OCI-LY3 (cell line): ENCODE results near the gene STK33.

Source experiments
- EZH2phosphoT487 ChIP-seq: fragments of 200-600 bp; shearing (Covaris generic); IDR thresholded peaks from 2 replicates; pipeline ENCODE4 v1.6.1; 2018; ENCODE audit warnings: antibody characterized with exemption, mixed run types, low read depth
- TF ChIP-seq, protein P1 (sequence below): fragments of 200-600, 300-600 bp; sonication (generic); IDR thresholded peaks from 2 replicates; pipeline ENCODE4 v1.5.1; 2014; ENCODE audit warnings: antibody characterized with exemption, low read length, low read depth

- TF ChIP-seq, protein P1, sequence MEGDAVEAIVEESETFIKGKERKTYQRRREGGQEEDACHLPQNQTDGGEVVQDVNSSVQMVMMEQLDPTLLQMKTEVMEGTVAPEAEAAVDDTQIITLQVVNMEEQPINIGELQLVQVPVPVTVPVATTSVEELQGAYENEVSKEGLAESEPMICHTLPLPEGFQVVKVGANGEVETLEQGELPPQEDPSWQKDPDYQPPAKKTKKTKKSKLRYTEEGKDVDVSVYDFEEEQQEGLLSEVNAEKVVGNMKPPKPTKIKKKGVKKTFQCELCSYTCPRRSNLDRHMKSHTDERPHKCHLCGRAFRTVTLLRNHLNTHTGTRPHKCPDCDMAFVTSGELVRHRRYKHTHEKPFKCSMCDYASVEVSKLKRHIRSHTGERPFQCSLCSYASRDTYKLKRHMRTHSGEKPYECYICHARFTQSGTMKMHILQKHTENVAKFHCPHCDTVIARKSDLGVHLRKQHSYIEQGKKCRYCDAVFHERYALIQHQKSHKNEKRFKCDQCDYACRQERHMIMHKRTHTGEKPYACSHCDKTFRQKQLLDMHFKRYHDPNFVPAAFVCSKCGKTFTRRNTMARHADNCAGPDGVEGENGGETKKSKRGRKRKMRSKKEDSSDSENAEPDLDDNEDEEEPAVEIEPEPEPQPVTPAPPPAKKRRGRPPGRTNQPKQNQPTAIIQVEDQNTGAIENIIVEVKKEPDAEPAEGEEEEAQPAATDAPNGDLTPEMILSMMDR = no peak
- no peak for TF ChIP-seq EZH2phosphoT487
Measured at GRCh38 chr11:8342821-8343681, 251.0 kb downstream of the STK33 start.
